ENCODE data around the gene AARSD1. TPM values are rescaled to one million over a fixed set of nuclear protein-coding genes. Genes with fewer than 3 reads are reported as not detected.
"Not testable (repeated sequence)": the region's sequence is repeated elsewhere in the genome, so short reads cannot be mapped to it uniquely, and the experiment has no call there.

Gene AARSD1, protein sequence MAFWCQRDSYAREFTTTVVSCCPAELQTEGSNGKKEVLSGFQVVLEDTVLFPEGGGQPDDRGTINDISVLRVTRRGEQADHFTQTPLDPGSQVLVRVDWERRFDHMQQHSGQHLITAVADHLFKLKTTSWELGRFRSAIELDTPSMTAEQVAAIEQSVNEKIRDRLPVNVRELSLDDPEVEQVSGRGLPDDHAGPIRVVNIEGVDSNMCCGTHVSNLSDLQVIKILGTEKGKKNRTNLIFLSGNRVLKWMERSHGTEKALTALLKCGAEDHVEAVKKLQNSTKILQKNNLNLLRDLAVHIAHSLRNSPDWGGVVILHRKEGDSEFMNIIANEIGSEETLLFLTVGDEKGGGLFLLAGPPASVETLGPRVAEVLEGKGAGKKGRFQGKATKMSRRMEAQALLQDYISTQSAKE
- 18.4 and 19.4 TPM in 2 replicates for total RNA-seq

DNA sequence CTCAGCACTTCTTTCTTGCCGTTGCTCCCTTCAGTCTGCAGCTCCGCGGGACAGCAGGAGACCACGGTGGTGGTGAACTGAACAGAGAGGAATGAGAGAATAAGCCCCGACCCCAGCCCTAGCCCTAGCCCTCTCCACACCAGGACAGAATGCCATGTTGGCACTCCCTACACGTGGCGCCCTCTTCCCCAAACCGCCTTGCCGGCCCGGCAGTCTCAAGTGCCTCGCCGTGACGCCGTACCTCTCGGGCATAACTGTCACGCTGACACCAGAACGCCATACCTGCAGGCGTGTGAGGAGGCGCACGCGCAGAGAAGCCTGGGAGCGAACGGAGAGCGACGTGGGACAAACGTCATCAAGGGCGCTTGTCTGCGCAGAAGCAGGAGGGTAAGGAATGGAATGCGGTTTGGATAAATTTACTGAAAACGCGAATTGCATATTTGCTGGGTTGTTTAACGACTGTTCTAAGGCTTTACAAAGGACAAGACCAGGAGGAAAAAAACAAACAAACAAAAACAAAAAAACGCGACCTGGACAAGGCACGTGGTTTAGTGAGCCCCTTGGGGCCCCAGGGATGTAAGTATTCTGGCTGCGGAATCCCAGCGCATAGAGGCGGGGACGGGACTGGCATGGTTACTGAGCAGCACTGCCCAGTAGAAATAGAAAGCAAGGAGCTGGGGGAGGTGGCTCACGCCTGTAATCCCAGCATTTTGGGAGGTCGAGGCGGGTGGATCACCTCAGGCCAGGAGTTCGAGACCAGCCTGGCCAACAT lies at the start of gene AARSD1:
Gene AARSD1, minus strand, starts transcription at position 294 of the 772 bp plus-strand sequence. Its CDS starts 14 bp downstream, at position 280.
- DNase-seq (ENCODE audit: low read depth): peak; percentile 93

DNA sequence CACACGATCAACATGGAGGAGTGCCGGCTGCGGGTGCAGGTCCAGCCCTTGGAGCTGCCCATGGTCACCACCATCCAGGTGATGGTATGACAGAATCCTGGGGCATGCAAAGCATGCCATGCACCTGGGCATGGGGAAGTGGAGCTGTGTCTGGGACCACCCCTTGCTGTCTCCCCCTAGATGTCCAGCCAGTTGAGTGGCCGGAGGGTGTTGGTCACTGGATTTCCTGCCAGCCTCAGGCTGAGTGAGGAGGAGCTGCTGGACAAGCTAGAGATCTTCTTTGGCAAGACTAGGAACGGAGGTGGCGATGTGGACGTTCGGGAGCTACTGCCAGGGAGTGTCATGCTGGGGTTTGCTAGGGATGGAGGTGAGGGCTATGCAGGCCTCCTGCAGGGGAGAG lies 49.0 kb upstream of the AARSD1 start:
- no peak for DNase-seq (ENCODE audit: low read depth)

DNA sequence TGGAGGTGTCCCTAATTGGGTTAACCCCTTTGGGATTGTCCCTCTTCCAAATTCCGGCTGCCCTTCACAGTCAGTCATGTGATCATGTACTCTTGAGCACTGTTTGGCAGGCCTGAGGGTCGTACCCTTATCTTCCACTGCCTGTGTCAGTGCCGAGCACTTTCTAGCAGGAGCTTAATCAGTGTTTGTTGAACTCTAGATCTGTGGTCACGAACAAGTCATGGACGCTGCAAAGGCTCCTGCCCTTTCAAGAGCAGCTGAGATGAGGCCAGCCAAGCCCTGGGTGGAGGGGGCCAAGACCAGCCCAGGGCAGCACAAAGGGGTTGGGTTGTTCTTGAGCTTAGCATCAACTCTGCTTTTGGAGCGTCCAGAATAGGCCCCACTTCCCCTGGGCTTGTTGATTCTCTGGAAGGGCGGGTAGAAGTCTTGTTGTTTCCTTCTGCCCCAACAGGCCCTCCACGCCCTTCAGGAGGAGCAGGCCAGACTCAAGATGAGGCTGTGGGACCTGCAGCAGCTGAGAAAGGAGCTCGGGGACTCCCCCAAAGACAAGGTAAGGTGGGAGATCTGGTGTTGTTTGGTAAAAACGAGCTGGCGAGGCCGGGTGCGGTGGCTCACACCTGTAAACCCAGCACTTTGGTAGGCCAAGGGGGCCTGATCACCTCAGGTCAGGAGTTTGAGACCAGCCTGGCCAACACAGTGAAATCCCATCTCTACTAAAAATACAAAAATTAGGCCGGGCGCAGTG lies 47.6 kb upstream of the AARSD1 start:
- DNase-seq (ENCODE audit: low read depth): no peak

DNA sequence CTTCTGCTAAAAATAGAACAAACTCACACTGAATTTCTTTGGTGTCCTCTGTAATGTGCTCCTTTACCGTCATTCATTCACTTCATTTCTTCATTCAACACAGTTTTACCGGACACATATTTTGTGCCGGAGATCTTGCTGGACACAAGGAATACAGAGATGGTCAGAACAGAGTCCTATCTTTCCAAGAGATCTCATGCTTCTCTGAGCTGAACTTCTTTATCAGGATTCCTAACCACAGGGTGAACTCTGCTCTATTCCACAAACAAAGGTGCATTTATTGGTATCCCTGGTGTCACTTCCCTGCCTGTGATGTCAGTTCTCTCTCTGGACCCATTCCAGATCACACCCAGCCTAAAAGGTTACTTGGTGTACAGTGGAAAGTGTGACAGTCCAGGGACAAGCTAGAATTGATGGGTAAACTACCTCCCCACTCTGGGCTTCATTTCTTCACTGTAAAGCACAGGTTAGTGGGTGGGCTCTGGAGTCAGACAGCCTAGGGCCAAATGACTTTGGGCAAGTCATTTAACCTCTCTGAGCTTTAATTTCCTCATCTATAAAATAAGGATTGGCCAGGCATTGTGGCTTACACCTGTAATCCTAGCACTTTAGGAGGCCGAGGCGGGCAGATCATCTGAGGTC lies 46.5 kb upstream of the AARSD1 start:
- DNase-seq (ENCODE audit: low read depth): no peak

DNA sequence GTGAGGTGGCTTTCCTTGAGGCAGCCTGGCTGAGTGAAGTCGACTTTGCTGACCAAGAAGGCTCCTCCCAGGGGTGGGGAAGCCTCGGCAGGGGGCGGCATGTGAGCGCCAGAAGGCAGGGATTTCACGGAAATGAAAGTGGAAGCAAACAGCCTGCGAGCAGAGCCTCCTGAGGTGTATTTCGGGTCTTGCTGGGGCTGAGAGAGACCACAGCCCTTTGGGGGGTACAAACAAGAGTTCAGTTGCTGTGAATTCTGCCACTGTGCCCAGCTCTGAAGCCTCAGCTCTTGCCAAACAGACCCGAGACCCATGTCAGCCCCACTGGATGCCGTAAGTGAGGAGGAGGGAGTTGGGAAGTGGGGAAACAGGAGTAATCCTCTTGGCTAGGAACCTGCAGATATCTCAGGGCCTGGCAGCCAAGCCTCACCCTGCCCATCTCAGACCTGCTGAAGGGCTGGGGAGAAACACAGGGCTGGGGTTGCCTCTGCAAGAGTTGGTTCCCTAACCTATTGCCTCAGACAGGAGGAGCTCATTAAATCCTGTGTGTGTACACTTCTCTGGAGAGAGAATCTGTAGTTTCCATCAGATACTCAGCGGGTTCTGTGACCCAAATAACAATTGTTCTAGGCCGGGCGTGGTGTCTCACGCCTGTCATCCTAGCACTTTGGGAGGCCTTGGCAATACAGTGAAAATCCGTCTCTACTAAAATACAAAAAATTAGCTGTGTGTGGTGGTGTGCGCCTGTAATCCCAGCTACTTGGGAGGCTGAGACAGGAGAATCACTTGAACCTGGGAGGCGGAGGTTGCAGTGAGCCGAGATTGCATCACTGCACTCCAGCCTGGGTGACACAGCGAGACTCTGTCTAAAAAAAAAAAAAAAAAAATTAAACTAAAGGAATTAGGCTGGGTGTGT lies 42.6 kb upstream of the AARSD1 start, which contains the start of gene IFI35:
Gene IFI35, plus strand, starts transcription at position 146 of the 913 bp plus-strand sequence. Its CDS starts 164 bp downstream, at position 310.
- DNase-seq (ENCODE audit: low read depth): peak; percentile 80

DNA sequence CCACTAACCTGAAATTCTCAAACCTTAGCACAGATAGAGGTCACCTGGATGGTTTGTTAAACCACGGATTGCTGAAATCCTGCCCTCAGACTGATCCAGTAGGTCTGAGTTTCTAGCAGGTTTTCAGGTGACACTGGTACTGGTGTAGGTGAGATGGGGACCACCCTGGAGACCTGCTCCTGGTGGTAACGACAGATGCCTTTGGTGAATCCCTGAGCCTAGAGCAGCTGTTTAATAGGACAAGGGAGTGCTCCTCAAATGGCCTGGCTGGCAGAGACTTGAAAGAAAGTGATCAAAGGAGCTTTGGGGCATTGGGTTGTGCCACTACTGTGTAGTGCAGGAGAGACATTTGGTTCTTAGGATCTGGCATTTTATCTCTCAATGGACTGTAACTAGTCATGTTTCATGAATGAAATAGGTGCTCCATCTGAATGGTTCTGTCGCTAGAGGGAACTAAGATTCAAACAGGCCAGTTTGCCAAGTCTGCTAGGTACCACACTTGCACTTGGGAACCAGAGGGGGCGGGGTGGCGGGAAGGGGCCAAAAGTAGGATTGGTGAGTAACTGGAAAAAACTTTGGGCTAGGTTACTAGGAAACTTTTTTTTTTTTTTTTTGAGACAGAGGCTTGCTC lies 39.4 kb upstream of the AARSD1 start:
- peak; percentile 51 for DNase-seq (ENCODE audit: low read depth)

DNA sequence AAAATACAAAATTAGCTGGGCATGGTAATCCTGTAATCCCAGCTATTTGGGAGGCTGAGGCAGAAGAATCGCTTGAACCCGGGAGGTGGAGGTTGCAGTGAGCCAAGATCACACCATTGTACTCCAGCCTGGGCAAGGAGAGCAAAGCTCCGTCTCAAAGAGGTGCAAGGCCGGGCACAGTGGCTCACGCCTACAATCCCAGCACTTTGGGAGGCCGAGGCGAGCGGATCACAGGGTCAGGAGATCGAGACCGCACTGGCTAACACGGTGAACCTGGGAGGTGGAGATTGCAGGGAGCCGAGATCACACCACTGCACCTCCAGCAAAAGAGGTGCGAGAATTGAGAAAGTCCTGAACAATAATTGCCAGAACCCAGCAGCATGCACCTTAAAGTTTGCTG lies 36.6 kb upstream of the AARSD1 start:
- DNase-seq (ENCODE audit: low read depth): not testable (repeated sequence)

DNA sequence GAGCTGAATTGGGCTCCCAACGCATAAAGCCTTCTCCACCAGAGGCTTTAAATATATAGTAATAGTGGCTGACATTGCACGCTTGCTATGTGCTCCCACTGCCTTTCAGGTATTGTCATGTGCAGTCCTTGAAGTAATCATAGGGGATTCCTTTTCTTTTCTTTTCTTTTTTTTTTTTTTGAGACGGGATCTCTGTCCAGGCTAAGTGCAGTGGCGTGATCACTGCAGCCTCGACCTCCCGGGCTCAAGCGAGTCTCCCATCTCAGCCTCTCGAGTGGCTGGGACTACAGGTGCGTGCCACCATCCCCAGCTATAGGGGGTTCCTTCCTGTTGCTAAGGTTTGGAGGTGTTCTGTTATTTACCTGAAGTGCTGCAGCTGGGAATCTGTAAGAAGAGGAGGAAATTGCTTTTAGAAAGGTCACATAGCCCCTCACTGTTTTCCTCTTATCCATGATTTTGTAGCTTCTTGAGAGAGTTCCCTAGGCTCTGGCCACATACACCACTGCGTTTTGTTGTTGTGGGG lies 34.8 kb upstream of the AARSD1 start:
- no peak for DNase-seq (ENCODE audit: low read depth)

DNA sequence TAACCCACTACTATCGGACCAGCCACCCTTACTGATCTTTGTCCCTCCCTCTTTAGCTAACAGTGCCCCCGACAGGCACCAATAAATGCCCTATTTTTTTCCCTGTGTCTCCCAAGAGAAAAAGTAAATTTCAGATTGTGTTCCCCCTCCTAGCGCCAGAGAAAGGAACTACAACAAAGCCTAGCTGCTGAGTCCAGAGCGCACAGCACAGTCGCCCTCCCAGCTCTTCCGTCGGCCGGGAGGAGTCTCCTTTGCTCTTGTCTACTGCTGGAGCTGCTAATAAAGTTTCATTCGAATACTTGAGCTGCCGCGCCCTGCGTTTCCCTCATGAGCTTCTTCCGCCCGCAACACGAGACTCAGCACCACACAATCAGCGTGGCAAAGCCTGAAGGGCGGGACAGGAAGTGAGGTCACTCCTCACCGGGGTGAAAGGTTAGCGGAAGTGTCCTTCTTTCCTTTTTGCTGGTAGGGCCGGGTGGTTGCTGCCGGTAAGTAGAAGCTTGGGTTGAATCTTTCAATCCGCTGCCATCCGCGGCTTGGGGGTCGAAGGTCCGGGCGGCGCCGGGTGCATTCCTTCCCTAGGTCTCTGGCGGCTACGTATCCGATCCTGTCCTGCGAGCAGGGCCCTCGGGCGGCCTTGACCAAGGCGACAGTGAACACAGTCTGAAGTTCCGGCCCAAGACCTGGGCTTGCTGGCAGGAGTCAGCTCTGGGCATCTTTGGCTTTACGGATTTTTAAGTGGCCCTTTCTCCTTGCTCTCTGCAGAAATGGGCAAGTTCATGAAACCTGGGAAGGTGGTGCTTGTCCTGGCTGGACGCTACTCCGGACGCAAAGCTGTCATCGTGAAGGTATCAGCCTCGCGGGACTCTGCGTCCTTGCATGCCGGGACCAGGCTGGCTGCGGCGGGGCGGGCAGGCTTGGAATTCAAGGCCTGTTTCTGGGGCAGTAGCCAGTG lies 34.0 kb upstream of the AARSD1 start, which contains the start of gene RPL27:
Gene RPL27, plus strand, starts transcription at position 436 of the 955 bp plus-strand sequence. Its CDS starts 332 bp downstream, at position 768.
- peak; percentile 100 for DNase-seq (ENCODE audit: low read depth)

DNA sequence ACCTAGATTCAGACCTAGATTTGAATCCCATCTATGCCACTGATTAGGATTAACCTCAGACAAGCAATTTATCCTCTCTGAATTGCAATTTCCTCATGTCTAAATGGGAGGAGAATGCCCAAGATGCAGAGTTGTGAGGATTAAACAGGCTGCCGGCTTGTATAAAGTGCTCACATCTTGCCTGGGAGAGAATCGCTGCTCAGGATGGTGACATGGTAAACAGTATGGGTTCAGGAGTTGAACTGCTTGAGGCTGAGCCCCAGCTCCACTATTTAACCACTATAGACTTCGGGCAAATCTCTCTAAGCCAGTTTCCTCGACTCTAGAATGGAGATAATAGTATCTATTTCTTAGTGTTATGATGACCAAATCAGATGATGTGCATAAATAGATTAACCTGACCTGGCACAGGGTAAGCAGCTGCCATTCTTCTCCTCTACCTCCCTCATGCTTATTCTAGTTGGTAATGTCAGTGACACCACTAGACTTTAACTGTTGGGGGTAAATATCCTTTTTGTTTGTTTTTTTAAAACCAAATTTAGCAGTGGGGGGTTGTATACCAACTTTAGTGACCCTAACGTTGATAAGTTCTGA lies 33.2 kb upstream of the AARSD1 start:
- DNase-seq (ENCODE audit: low read depth): no peak

DNA sequence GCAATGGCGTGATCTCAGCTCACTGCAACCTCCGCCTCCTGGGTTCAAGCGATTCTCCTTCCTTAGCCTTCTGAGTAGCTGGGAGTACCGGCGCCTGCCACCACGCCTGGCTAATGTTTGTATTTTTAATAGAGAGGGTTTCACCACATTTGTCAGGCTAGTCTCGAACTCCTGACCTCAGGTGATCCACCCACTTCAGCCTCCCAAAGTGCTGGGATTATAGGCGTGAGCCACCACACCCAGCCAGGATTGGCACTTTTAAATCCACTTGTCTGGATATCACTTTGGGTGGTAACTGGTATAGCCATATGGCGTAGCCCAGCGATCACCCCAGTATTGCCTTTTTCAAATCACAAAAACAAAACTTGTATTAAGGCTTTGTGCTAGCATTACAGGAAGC lies 29.7 kb upstream of the AARSD1 start:
- not testable (repeated sequence) for DNase-seq (ENCODE audit: low read depth)

DNA sequence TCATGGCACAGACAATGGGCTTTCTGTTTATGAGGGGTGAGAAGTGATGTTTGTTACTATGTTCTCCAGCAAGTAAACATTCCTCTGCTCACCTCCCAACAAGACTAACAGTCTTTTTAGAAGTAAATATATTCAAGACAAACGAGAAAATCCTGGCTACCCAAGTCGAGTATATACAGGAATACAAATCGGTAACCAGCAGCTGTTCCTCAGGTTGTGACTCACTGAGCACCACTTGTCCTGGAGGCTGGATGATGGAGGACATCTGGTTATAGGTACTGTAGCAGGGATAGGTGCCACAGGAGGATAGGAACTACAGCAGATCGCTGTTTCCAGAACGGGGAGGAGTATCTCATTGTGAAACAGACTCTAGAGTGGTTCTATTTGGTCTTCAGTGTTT lies 28.6 kb upstream of the AARSD1 start:
- DNase-seq (ENCODE audit: low read depth): no peak

DNA sequence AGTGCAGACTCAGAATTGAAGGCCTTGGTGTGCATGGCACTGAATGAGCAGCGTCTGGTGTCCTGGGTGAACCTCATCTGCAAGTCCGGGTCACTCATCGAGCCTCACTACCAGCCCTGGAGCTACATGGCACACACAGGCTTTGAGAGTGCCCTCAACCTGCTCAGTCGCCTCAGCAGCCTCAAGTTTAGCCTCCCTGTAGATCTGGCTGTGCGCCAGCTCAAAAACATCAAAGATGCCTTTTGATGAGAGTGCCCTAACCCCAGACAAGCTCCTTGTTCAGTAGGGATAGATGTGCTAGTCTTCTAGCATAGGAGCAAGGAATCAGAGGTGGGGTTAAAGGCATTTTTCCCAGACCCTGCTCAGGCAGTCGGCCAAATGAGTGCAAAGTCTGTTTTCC lies 27.2 kb upstream of the AARSD1 start:
- DNase-seq (ENCODE audit: low read depth): no peak

DNA sequence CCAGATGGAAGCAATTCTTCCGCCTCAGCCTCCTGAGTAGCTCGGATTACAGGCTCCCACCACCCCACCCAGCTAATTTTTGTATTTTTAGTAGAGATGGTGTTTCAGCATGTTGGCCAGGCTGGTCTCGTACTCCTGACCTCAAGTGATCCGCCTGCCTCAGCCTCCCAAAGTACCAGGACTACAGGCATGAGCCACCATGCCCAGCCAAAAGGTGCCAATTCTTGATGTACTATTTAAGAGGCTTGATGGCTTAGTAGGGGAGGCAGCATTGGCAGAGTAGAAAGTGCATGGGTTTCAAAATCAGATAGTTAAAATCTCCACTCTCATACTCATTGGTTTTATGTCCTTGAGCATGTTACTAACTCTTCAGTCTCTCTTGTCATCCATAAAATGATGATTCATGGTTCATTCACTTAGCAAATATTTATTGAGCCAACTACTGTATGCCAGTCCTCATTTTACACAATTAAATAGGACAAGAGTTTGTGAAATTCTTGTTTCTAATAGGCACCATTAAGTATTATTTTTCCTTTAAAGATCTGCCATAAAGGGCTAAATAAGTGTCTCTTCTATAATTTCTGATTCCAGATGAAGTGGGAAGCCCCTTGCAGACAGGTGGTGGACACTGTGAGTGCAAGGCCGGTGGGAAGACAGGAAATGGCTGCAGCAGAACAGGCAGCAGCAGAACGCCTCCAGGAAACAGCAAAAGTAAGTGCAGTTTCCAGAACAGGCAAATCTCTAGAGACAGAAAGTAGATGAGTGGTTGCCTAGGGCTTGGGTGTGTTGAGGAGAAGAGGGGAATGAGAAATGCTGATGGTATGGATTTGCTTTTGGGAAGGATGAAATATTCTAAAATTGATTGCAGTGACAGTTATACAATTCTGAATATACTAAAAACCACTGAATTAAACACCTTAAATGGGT lies 25.7 kb upstream of the AARSD1 start:
- no peak for DNase-seq (ENCODE audit: low read depth)

DNA sequence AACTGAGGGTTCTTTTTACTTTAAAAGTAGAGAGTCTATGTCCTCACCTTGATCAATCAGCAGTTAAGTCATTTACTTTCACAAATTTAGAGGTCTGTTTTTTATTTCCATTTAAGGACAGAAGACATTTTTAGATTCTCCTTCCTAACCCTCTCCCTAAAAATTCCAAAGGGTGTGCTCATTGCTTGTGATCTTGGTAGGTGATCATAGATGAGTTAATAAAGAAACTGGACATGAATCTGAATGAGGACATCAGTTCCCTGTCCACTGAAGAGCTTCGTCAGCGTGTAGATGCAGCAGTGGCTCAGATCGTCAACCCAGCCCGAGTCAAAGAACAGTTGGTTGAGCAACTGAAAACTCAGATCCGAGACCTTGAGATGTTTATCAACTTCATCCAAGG lies 24.9 kb upstream of the AARSD1 start:
- no peak for DNase-seq (ENCODE audit: low read depth)

DNA sequence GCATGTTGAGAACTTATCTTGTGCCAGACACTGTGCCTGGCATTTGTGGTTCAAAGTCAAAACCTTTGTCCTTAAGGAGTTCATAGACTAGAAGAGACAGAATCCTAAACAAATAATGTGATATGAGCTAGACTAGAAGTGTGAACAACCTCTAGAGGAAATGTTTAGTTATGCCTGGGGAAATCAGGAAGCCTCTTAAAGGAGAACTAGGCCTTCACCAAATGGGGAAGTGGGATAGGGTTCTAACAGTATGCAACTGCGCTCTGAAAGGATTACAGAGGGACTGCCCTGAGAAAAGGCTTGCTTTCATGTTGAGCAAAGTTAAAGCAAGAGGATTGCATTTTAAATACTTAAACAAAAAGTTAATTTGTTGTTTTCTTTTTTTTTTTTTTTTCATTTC lies 21.0 kb upstream of the AARSD1 start:
- DNase-seq (ENCODE audit: low read depth): no peak

DNA sequence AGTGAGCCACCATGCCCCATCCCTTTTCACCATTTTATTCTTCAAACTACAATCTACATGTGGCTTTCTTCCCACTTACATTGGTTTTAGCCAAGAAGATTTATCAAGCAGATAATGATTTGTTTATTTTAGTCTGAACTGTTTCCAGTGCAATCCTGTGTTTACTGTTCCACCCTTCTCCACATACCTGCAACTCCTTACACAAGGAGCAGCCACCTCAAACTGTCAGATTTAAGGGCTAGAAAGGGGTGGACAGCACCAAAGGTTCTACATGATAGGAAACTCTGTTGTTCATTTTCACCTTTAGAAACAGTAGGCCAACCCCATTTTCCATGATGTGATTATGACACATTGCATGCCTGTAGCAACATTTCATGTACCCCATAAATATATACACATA lies 18.0 kb upstream of the AARSD1 start:
- DNase-seq (ENCODE audit: low read depth): no peak

All from renal cortical epithelial cell (primary cell).